Head of caudate nucleus (tissue), 42 donors: ENCODE measurements around the gene UNKL.
A peak's percentile ranks its signal among the peaks of the same experiment; 100 is the strongest.
"Not testable (repeated sequence)": the region's sequence is repeated elsewhere in the genome, so short reads cannot be mapped to it uniquely, and the experiment has no call there.

Source experiments
- DNase-seq, 42 donors: peaks; one replicate each; pipeline versions ENCODE4 v3.0.0 to v3.0.0-alpha.2; 2020 to 2021; ENCODE audit warnings: mixed read lengths in 7 of 42
- intact Hi-C: fragments of 100-400 bp; cut with DNase I; formaldehyde crosslinking; loops from one replicate; pipeline ENCODE4 v1.15.0; 2022

The UNKL gene

GRCh38 chr16:1448536-1449116 lies 34.1 kb upstream of the UNKL start:
- intact Hi-C loops, result no loop called here
- peak in 18 of 42 donors; percentile 3 to 50 (median 27) for DNase-seq

DNA sequence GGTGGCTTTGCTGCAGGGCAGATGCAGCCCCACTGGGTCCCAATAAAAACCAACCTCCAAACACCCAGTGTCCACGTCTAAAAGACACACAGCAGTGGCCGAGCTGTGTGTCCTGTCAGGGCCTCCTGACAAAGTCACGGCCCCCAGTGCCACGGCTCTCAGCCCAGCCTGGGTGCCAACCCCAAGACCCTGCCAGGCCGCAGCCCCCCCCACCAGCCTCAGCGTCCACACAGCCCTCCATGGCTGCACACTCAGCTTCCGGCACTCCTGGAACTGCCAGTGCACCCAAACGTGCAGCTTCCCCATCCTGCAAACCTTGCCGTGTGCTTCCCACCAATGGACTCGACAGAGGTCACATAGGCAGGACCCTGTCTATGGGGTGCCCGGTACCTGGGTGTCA lies 33.5 kb upstream of the UNKL start:
- no peak for DNase-seq
- intact Hi-C loops, result no loop called here

- intact Hi-C loops, result no loop called here
- DNase-seq, result no peak
Observed at GRCh38 chr16:1446296-1447080, 32.0 kb upstream of the UNKL start.

DNA sequence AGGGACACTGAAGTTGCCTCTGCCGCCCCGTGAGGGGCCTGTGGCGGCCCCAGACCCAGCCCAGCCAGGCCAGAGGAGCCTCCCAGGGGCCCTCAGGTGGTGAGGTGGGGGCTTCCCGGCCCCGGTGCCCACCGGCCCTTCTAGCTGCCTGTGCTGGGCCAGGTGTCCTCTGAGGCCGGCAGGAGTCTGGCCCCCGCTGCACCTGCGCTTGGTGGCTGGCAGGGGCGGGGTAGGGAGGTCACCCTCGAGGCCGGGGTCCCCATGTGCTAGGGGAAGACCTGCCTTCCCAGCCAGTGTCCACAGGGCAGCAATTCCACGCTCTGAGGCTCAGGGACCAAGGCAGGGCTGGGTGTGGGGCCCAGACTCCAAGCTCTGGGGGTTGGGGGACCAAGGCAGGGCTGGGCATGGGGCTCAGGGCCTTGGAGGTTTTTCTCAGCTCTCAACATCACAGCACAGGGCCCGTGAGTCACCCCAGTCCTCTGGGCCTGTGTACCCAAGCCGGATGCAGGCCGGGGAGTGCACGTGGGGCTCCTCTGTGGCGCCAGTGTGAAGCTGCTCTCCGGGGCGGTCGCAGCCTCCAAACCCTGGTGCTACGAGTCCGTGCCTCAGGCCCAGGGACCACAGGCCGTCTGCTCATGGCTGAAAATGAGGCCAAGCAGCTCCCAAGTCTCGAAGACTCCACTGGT lies 31.2 kb upstream of the UNKL start:
- no peak for DNase-seq
- intact Hi-C loops, result no loop called here

GRCh38 chr16:1444730-1445517 lies 30.4 kb upstream of the UNKL start:
- intact Hi-C loops, result no loop called here
- no peak for DNase-seq

DNA sequence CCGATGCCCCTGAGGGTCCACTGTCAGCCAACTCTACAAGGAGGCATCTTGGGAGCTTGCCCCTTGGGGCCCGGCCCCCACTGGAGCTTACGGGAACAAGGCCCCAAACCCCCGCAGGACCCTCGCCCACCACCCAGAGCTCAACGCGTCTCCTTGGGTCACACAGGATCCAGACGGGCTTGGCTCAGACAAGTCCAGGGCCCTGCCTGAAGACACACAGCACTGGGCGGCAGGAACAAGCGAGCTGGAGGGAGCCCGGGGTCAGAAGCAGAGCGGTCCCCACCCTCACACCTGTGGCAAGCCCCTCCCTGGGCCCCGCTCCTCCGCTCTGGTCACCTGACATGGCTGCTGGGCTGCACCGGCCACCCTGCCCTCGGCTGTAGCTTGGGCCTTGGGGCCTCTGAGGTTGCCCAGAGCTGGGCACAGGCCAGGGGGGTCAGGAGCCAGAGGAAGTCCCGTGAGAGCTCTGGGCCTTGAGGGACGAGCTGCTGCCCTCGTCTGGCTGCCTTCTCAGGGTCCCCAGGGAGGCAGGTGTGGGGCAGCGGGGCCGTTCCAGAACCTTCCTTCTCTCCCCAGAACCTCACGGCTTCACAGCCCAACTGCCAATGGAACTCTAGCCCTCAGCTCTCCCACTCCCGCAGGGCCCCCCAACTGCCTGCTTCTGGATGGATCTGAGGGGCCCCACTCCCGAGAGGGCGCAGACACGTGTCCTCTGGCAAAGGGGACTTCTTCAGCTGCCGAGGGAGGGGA lies 29.7 kb upstream of the UNKL start, which contains the start of gene CCDC154:
Gene CCDC154 (minus strand): TSS at position 577 of the 750 bp plus-strand sequence. CDS start 234 bp downstream, at position 343.
- DNase-seq, result no peak
- intact Hi-C loops, result no loop called here

DNA sequence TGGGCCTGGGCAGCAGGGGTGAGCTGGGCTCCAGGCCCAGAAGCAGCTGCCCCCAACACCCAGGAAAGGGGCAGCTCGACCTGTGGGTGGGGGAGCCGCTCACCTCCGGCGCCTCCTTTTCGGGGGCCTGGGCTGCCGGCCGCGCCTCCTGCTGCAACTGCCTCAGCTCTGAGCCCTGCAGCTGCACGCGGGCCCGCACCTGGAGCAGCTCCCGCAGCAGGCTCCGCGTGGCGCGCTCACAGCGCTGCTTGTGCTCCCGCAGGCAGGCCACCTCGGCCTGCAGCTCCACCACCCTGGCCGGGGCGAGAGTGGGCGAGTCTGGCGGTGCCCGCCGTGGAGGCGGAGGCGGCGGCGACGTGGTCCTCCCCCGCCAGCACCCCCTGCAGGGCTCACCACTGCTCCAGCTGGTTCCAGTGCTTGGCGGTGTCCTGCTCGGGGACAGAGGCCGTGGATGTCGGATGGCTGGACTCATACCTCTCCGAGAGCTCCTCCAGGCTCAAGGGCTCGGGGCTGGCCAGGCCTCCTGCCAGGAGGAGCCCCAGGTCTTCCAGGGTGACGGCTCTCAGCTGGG lies 29.0 kb upstream of the UNKL start:
- DNase-seq, result no peak
- intact Hi-C loops, result no loop called here

GRCh38 chr16:1442697-1443096 lies 28.2 kb upstream of the UNKL start:
- DNase-seq, result no peak
- intact Hi-C loops, result no loop called here

DNA sequence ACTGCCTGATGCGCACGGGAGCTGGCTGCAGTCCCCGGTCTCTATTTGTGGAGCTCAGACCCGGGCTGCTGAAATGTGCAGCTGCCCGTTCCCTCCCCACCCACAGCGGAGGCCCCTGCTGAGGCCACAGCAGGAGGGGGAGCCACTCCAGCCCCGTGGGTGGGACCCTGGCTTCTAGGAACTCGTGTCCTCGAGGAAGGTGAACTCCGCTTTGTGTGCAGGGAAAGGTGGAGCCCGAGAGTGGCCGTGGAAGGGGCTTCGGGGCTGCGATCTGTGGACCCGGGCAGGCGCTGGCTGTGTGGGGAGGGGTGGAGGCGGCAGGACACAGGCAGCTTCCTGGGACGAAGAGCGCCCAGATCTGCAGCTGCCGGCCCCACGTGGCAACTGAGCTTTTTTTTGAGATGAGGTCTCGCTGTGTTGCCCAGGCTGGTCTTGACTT lies 26.9 kb upstream of the UNKL start:
- intact Hi-C loops, result no loop called here
- DNase-seq, result no peak

DNA sequence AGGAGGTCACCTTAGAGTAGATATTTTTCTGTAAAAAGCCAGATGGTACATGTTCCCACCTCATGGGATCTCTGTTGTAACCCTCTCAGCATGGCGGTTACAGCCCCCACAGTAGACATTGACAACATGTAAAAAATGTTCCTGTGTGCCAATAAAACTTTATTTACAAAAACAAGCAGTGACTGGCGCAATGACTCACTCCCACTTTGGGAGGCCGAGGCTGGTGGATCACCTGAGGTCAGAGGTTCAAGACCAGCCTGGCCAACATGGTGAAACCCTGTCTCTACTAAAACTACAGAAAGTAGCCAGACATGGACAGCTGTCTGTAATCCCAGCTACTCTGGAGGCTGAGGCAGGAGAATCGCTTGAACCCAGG lies 25.2 kb upstream of the UNKL start:
- DNase-seq, intact Hi-C loops: not testable (repeated sequence)

- no peak for DNase-seq
- intact Hi-C loops, result no loop called here
Observed at GRCh38 chr16:1439058-1439698, 24.7 kb upstream of the UNKL start.

DNA sequence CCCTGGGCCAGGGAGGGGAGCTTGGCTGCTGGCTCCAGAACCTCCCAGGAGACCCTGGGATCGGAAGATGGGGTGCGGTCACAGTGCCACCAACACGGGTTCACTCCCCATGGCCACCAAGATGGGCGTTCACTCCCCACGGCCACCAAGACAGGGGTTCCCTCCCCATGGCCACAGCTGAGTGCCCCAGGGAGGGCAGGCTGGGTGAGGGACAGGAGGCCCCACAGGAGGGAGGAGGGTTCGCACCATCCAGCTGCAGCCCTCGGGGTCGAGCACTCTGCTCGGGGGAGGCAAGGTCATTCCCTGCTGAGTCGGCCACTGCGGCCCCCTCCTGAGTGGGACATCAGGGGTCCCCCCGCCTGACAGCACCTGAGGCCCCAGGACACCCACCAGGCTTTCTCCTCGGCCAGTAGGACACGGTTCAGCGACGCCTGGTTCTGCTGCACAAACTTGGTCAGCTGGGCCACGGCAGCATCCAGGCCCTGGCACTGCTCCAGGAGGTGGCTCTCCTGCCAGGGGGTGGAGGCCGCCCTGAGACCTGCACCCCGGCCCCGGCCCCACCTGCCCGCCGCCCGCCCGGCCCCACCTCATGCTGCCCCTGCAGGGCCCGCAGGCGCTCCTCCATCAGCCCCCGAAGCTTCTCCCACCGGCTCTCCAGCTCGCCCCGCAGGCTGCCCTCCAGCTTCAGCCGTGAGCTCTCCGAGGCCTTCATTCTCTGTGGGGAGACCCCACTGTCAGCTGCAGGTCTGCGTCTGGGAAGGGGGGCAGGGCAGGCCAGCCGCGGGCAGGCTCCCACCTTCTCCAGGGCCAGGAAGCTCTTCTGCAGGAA lies 23.9 kb upstream of the UNKL start:
- DNase-seq, result no peak
- intact Hi-C loops, result no loop called here

- intact Hi-C loops, result no loop called here
- no peak for DNase-seq
Observed at GRCh38 chr16:1437606-1438005, 23.1 kb upstream of the UNKL start.

DNA sequence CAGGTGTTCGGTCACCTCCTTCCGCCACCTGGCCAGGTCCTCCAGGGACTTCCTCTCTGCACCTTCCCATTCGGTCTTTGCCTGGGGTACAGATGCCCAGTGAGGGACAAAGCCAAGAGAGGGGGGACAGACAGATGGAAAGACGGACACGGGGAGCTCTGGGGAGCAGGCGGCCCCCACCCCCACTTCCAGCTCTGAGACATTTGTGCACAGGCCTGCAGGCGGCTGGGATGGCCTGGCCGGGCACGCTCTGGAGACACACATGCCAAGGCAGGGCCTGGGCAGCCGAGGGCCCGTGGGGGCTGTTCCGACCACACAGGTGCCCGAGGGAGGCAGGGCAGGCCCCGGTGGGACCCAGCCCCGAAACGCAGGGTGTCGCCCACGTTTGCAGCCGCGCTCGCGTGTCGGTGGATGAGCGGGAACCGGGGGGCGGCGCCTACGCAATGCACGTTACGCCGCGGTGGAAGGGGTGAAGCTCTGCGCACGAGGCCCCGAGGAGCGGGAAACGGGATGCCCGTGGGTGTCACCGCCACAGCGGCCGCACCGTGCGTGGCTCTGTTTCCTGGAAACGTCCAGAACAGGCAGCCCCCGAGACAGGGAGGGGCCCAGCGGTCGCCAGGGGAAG lies 22.3 kb upstream of the UNKL start:
- intact Hi-C loops, result no loop called here
- no peak for DNase-seq

DNA sequence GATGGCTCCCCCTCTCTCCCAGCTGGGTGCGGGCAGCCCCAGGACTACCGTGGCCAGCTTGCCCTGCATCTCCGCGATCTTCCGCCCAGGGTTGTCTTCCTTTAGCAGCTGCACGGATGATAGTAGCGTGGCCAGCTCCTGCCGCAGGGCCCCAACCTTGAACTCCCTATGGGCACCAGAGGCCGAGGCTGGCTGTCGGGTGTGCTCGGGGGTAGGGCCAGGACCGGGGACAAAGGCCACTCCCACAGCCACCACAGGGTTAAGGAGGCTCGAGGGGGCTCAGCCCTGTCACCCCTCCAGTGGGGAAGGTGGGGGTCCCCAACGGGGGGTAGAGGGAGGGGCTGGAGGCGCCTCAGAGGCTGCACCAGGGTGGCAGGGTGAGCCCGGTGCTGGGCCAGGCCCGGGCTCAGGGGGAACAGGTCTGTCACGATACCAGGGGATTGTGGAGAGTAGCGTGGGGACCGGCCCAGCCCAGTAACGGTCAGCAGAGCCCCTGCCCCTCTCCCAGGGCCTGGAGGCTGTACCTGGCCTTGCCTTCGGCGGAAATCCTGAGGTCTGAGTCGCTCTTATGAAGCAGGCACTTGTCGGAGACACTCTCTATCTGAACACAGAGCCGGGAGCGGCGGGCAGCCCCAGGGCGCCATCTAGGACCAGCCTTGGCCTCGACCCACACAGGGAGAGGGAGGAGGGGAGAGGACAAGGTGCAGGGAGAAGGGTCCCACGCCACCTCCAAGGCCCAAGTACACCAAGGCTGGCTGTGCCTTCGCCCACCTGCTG lies 21.6 kb upstream of the UNKL start:
- intact Hi-C loops, result no loop called here
- no peak for DNase-seq
